GM12875 (cell line): ENCODE data around the gene TUBB2A.
"Not testable (repeated sequence)": the region's sequence is repeated elsewhere in the genome, so short reads cannot be mapped to it uniquely, and the experiment has no call there.

ENCODE experiments used
- H3K4me3 ChIP-seq: one replicate; pipeline ENCODE4 v1.5.1; 2011; ENCODE audit warnings: low read depth, low read length, control low read depth
- CTCF ChIP-seq: IDR thresholded peaks from 2 replicates; pipeline ENCODE4 v1.5.1; 2011; ENCODE audit warnings: low read depth, mild to moderate bottlenecking, control low read depth, inconsistent platforms, low read length, moderate library complexity, borderline replicate concordance; ENCODE audit not compliant: insufficient read depth

TUBB2A gene

GRCh38 chr6:3193102-3193849 is 35.9 kb upstream of the TUBB2A start:
- no peak for TF ChIP-seq CTCF
- H3K4me3 ChIP-seq: no peak overlapping the region

- no peak overlapping the region for H3K4me3 ChIP-seq
- TF ChIP-seq CTCF: no peak
Observed at GRCh38 chr6:3190779-3191178, 33.4 kb upstream of the TUBB2A start.

DNA sequence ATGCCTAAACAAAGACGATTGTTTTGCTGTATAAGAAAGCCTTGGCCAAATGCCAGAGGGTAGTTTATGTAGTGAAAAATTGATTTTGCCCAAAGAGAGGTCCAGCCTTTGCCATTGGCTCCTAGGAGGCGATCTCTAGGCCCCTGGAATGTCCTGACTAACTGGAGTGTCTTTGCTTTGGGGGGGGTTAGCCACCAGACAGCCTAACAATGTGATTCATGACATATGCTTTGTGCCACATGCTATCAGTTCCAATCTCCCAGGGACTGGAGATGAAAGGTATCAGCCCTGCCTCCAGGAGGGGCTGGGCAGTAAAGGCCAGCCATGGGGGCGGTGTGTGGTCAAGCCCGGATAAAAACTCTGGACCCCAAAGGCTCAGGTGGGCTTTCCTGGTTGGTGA is 32.7 kb upstream of the TUBB2A start:
- H3K4me3 ChIP-seq: no peak overlapping the region
- TF ChIP-seq CTCF: no peak

DNA sequence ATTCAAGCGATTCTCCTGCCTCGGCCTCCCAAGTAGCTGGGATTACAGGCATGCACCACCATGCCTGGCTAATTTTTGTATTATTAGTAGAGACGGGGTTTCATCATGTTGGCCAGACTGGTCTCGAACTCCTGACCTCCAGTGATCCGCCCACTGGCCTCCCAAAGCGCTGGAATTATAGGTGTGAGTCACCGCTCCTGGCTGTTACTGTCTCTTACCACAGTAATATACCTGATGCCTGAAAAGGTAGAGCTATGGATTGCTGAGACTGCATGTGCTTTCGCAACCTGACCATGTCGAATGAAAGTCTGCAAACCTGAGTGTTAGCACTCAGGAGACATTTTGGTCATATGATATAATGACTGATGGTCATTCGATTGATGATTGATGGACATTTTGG is 31.8 kb upstream of the TUBB2A start:
- H3K4me3 ChIP-seq: not testable (repeated sequence)

DNA sequence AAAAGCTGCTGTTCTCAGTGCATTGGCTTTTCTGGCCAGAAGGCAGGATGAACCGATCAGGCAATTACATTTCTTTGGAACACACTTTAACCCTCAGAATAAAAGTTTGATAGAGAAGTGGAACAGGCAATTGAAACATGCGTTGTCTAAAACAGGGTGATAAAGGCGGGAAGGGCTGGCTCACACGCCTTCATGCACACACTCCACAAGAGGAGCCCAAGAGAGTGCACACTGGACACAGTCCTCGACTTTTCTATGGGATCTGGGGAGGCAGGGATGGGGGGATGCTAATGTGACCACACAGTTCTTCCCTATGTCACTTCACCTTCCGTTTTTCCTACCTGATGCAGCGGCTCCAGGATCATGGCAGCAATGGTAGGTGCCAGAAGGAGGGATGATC is 30.9 kb upstream of the TUBB2A start:
- no peak for TF ChIP-seq CTCF
- H3K4me3 ChIP-seq: no peak overlapping the region

- no peak for TF ChIP-seq CTCF
- H3K4me3 ChIP-seq: no peak overlapping the region
Observed at GRCh38 chr6:3186974-3187382, 29.6 kb upstream of the TUBB2A start.

GRCh38 chr6:3183066-3183465 is 25.7 kb upstream of the TUBB2A start:
- H3K4me3 ChIP-seq: no peak overlapping the region
- TF ChIP-seq CTCF: no peak
